ENCODE measurements around the gene LINC00237. TPM values are rescaled to one million over a fixed set of nuclear protein-coding genes. Genes with fewer than 3 reads are reported as not detected.

The LINC00237 gene
- total and polyA plus RNA-seq, 2 experiments from 2014 or later: 0.31 to 2.0 TPM

- TF ChIP-seq ZNF462 (CRISPR knock-in tag; IDR thresholded peaks at IDR 0.05) (no peak), EZH2 (IDR thresholded peaks at IDR 0.05; ENCODE audit: low read depth, unreplicated experiment) (no peak)
These were observed 37.2 kb upstream of the LINC00237 start (continued) for GRCh38 chr20:21143194-21143890.

GRCh38 chr20:21141825-21142224 lies 35.7 kb upstream of the LINC00237 start:
- Mint-ChIP-seq H3K9me3 (no peaks in the 10 kb centered on the region), H3K27ac (no peak overlapping the region)
- TF ChIP-seq NANOG (IDR thresholded peaks at IDR 0.05; ENCODE audit: borderline replicate concordance): no peak
- TF ChIP-seq ZNF331 (CRISPR knock-in tag; IDR thresholded peaks at IDR 0.05; ENCODE audit: low read depth): no peak
- no peak for TF ChIP-seq CTCF (conservative IDR thresholded peaks at IDR 0.05; ENCODE audit: low read depth in 2 of 2)
- no peak for TF ChIP-seq ETS1 (IDR thresholded peaks at IDR 0.05)
- no peak for TF ChIP-seq JUNB (IDR thresholded peaks at IDR 0.05; ENCODE audit: unreplicated experiment)
- TF ChIP-seq CREB1 (CRISPR knock-in tag; IDR thresholded peaks at IDR 0.05; ENCODE audit: low read depth): no peak
- no peak for TF ChIP-seq REST (IDR thresholded peaks at IDR 0.05; ENCODE audit: unreplicated experiment)
- TF ChIP-seq STAT1 (IDR thresholded peaks at IDR 0.05; ENCODE audit: unreplicated experiment): no peak
- TF ChIP-seq POLR2AphosphoS5 (IDR thresholded peaks at IDR 0.05; ENCODE audit: low read depth): no peak
- no peak for TF ChIP-seq EZH2 (IDR thresholded peaks at IDR 0.05; ENCODE audit: low read depth, unreplicated experiment)
- TF ChIP-seq EZH2phosphoT487 (IDR thresholded peaks at IDR 0.05; ENCODE audit: unreplicated experiment): no peak

More at GRCh38 chr20:21141825-21142224, 35.7 kb upstream of the LINC00237 start:
- no peak overlapping the region for H3K4me3 ChIP-seq
- Mint-ChIP-seq H3K4me1 (peaks cover 7% of the 10 kb centered on the region; the same call in 2 of the 3 replicates), H3K36me3 (ENCODE audit: low read depth) (peaks cover 17% of the 10 kb centered on the region), H3K27me3 (ENCODE audit: insufficient read depth, low read depth, poor library complexity) (peaks cover 2% of the 10 kb centered on the region), H3K4me3 (no peak overlapping the region)
- no peaks in the 10 kb centered on the region for H3K27me3 ChIP-seq (ENCODE audit: insufficient read depth)
- no peak for ATAC-seq
- no peaks in the 10 kb centered on the region; the same call in 1 of the 2 replicates for H3K36me3 ChIP-seq (ENCODE audit: insufficient read depth)
- 0 out of 2 replicates have a peak, but pooled peaks cover 11% of the 10 kb centered on the region for H3K79me2 ChIP-seq (replicated peaks; ENCODE audit: insufficient read depth)
- H3K9me2 ChIP-seq (ENCODE audit: insufficient read depth): no peaks in the 10 kb centered on the region
- DNase-seq (ENCODE audit: low spot score): no peak
- H3K4me2 ChIP-seq: no peak overlapping the region
- 0 out of 2 replicates have a peak, but pooled peaks cover 4% of the 10 kb centered on the region for H4K20me1 ChIP-seq (replicated peaks; ENCODE audit: insufficient read depth)
- no peak overlapping the region for H2AFZ ChIP-seq
- H3K4me1 ChIP-seq (ENCODE audit: insufficient read depth): no peaks in the 10 kb centered on the region
- 0 out of 2 replicates have a peak, but pooled peaks cover 3% of the 10 kb centered on the region for H3F3A ChIP-seq (replicated peaks; ENCODE audit: low read depth)
- no peak overlapping the region for H3K27ac ChIP-seq (ENCODE audit: low read depth)

Measured in GM23338 (cell line).